Suprapubic skin (tissue), 4 donors: ENCODE results near the gene NT5M. TPM values are rescaled to one million over a fixed set of nuclear protein-coding genes. Genes with fewer than 3 reads are reported as not detected.
A peak's percentile ranks its signal among the peaks of the same experiment; 100 is the strongest.
"Not testable (repeated sequence)": the region's sequence is repeated elsewhere in the genome, so short reads cannot be mapped to it uniquely, and the experiment has no call there.

Source experiments
- DNase-seq, 2 donors: peaks; one replicate each; pipeline ENCODE4 v3.0.0-alpha.2; 2019; ENCODE audit warnings: low spot score in 2 of 2
- H3K27ac ChIP-seq: fragments of 200-600 bp; sonication (generic); one replicate; pipeline ENCODE4 v1.5.1; 2019
- H3K27me3 ChIP-seq: fragments of 200-600 bp; sonication (generic); one replicate; pipeline ENCODE4 v1.5.1; 2019
- H3K36me3 ChIP-seq: fragments of 200-600 bp; sonication (generic); one replicate; pipeline ENCODE4 v1.5.1; 2019
- H3K4me1 ChIP-seq: fragments of 200-600 bp; sonication (generic); one replicate; pipeline ENCODE4 v1.5.1; 2019
- H3K4me3 ChIP-seq: fragments of 200-600 bp; sonication (generic); one replicate; pipeline ENCODE4 v1.5.1; 2019; ENCODE audit warnings: mild to moderate bottlenecking
- H3K9me3 ChIP-seq: fragments of 200-600 bp; sonication (generic); one replicate; pipeline ENCODE4 v1.5.1; 2019
- EP300 ChIP-seq: sonication (generic); formaldehyde crosslinking; IDR thresholded peaks from one replicate; pipeline ENCODE4 v1.6.1; 2017; ENCODE audit warnings: antibody characterized with exemption
- POLR2A ChIP-seq, 2 donors: fragments of 450-650 bp; IDR thresholded peaks; one replicate each; pipeline ENCODE4 v1.6.1; 2017; ENCODE audit warnings: antibody characterized with exemption in 2 of 2, mild to moderate bottlenecking in 2 of 2, moderate library complexity in 2 of 2
- POLR2AphosphoS5 ChIP-seq, 3 donors: sonication (generic); formaldehyde crosslinking; IDR thresholded peaks; one replicate each; pipeline ENCODE4 v1.6.1; 2017; ENCODE audit warnings: antibody characterized with exemption in 3 of 3
- WGBS: methylation state at CpG from one replicate; pipeline ENCODE4 v1.1.5; 2018; 5-methylcytosine and 5-hydroxymethylcytosine counted together
- total RNA-seq, 4 donors: library from RNA; depleted of rRNA; stranded (reverse); fragments of >200 nt; gene quantifications; one replicate each; pipeline ENCODE4 v1.1.0, GENCODE V29; 2016
- TF ChIP-seq, protein P1 (sequence below), 2 donors: fragments of 200-600 bp in 1 of 2; fragments of 450-650 bp in 1 of 2; sonication (generic) in 1 of 2; IDR thresholded peaks; one replicate each; pipeline ENCODE4 v1.5.1; 2016 to 2019; ENCODE audit warnings: antibody characterized with exemption in 2 of 2, mild to moderate bottlenecking in 1 of 2, moderate library complexity in 1 of 2

Gene NT5M
- total RNA-seq, 4 donors from 2014 or later, result 1.2 to 4.6 (median 1.9) TPM

- H3K27ac ChIP-seq, result no peak overlapping the region
- H3K27me3 ChIP-seq, result no peaks in the 10 kb centered on the region
- H3K36me3 ChIP-seq, result peaks cover 96% of the 10 kb centered on the region
- no peaks in the 10 kb centered on the region for H3K9me3 ChIP-seq
- WGBS, result 95% methylated on average over 7 of the region's 7 CpGs
- DNase-seq, result no peak
- no peaks in the 10 kb centered on the region for H3K4me1 ChIP-seq
- TF ChIP-seq POLR2AphosphoS5 (IDR thresholded peaks at IDR 0.05) (no peak), EP300 (no peak), POLR2A (IDR thresholded peaks at IDR 0.05) (no peak)
- TF ChIP-seq, protein P1, sequence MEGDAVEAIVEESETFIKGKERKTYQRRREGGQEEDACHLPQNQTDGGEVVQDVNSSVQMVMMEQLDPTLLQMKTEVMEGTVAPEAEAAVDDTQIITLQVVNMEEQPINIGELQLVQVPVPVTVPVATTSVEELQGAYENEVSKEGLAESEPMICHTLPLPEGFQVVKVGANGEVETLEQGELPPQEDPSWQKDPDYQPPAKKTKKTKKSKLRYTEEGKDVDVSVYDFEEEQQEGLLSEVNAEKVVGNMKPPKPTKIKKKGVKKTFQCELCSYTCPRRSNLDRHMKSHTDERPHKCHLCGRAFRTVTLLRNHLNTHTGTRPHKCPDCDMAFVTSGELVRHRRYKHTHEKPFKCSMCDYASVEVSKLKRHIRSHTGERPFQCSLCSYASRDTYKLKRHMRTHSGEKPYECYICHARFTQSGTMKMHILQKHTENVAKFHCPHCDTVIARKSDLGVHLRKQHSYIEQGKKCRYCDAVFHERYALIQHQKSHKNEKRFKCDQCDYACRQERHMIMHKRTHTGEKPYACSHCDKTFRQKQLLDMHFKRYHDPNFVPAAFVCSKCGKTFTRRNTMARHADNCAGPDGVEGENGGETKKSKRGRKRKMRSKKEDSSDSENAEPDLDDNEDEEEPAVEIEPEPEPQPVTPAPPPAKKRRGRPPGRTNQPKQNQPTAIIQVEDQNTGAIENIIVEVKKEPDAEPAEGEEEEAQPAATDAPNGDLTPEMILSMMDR (IDR thresholded peaks at IDR 0.05), result no peak
- no peak overlapping the region for H3K4me3 ChIP-seq
These were observed 45.2 kb upstream of the NT5M start for GRCh38 chr17:17258011-17258410.

DNA sequence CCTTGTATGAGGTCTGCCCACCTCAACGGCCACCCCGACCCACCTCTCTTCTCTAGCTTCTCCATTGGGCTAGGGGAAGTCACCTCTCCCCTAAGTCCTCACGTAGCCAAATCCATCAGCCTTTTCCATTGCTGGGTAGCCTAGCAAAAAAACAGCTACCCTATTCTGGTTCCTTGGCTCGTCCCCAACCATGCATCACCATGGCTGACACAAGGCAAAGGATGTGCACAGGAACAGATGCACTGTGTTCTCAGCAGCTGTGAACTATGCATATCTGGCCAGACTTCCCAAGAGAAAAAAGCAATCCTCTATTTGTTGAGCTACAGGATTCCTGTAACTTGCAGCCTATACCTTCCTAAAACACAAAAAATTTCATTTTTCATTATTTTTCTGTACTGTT is 44.2 kb upstream of the NT5M start:
- Histone ChIP-seq H3K9me3 (no peaks in the 10 kb centered on the region), H3K27me3 (no peaks in the 10 kb centered on the region), H3K4me1 (no peaks in the 10 kb centered on the region), H3K27ac (no peak overlapping the region), H3K36me3 (peaks cover 96% of the 10 kb centered on the region), H3K4me3 (no peak overlapping the region)
- TF ChIP-seq POLR2AphosphoS5 (IDR thresholded peaks at IDR 0.05) (no peak), EP300 (no peak), POLR2A (IDR thresholded peaks at IDR 0.05) (no peak)
- TF ChIP-seq, protein P1 (IDR thresholded peaks at IDR 0.05), result no peak
- peak in 1 of 2 donors; percentile 32 for DNase-seq
- whole genome bisulfite sequencing, result 92% methylated on average over 4 of the region's 4 CpGs

DNA sequence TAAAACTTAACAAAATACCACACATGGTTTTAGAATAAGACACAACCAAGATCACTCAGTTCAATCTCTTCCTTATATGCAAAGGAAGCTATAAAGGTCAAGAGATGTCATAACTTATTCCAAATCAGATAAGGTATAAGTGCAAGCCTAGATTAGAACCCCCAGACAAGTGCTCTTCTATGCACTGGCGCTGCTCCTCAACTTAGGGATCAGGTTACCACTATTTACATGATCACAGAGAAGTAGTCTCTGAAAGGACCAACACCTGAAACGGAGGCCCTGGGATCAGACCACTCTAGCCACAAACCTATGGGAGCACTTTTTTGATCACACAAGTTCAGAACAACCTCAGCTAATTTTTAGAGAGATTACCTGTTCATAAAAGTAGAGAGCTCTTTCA is 38.7 kb upstream of the NT5M start:
- H3K27ac ChIP-seq, result no peak overlapping the region
- H3K36me3 ChIP-seq, result peaks cover 93% of the 10 kb centered on the region
- DNase-seq, result no peak
- H3K4me3 ChIP-seq, result no peak overlapping the region
- 82% methylated on average over 2 of the region's 2 CpGs for WGBS
- H3K4me1 ChIP-seq, result no peaks in the 10 kb centered on the region
- H3K27me3 ChIP-seq, result no peaks in the 10 kb centered on the region
- no peak for TF ChIP-seq POLR2AphosphoS5 (IDR thresholded peaks at IDR 0.05)
- no peak for TF ChIP-seq EP300
- no peak for TF ChIP-seq POLR2A (IDR thresholded peaks at IDR 0.05)
- TF ChIP-seq, protein P1 (IDR thresholded peaks at IDR 0.05), result no peak
- no peaks in the 10 kb centered on the region for H3K9me3 ChIP-seq

DNA sequence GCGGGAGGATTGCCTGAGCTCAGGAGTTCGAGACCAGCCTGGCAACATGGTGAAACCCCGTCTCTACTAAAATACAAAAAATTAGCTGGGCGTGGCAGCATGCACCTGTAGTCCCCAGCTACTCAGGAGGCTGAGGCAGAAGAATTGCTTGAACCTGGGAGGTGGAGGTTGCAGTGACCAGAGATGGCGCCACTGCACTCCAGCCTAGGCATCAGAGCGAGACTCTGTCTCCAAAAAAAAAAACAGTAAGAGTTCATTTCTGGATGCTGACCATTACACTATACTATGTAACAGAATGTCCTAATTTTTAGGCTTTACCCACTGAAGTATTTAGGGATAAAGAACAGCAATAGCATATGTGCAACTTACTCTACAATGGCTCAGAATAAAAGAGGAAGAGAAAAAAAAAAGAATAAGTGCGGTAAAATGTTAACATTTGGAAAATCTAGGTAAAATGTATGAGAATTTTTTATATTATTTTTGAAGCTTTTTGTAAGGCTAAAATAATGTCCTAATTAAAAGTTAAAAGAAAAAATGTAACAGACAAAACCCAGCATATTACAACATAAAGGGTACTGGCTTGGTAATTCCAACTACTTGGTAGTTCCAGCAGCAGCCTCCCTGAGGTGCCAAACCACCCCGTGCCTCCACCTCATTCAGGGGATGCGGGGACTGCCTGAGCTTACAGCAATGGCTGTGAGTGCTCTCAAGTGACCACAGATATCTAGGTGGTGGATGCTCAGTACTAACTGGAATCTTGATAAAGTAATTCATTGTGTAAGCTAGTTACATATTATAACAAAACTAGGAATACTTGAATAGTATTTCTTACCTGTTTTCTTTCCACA is 33.0 kb upstream of the NT5M start:
- Histone ChIP-seq H3K4me1 (no peaks in the 10 kb centered on the region), H3K27me3 (no peaks in the 10 kb centered on the region), H3K36me3 (peaks cover 91% of the 10 kb centered on the region), H3K27ac (no peak overlapping the region), H3K9me3 (no peaks in the 10 kb centered on the region), H3K4me3 (no peak overlapping the region)
- 90% methylated on average over 9 of the region's 9 CpGs for WGBS
- no peak for DNase-seq
- TF ChIP-seq POLR2AphosphoS5 (IDR thresholded peaks at IDR 0.05) (no peak), POLR2A (IDR thresholded peaks at IDR 0.05) (no peak), EP300 (no peak)
- TF ChIP-seq, protein P1 (IDR thresholded peaks at IDR 0.05), result peak in 1 of 2 donors; percentile 9

DNA sequence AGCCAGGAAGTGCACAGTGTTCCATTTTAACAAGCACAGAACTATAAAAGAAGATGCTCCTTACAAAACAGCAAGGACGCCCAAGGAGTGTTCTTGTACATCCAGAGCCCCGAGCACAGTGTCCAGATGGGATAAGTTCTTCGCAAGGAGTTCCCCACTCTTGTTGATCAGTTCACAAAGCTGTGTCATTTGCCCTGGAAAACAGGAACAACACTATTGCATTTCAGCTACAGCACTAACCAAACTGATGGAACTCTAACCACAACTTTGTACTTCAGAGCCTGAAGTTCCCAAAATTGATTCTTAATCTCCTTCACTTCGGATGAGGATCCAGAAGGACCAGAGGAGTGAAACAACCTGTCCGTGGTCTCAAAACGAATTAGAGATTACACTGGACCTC is 27.2 kb upstream of the NT5M start:
- peaks cover 38% of the 10 kb centered on the region for H3K36me3 ChIP-seq
- no peak for DNase-seq
- H3K9me3 ChIP-seq, result no peaks in the 10 kb centered on the region
- no peak overlapping the region for H3K4me3 ChIP-seq
- no peak overlapping the region for H3K27ac ChIP-seq
- H3K27me3 ChIP-seq, result no peaks in the 10 kb centered on the region
- H3K4me1 ChIP-seq, result peaks cover 37% of the 10 kb centered on the region
- TF ChIP-seq POLR2AphosphoS5 (IDR thresholded peaks at IDR 0.05) (no peak), POLR2A (IDR thresholded peaks at IDR 0.05) (no peak), EP300 (no peak)
- TF ChIP-seq, protein P1 (IDR thresholded peaks at IDR 0.05), result no peak
- WGBS, result 82% methylated on average over 6 of the region's 6 CpGs

- H3K9me3 ChIP-seq, H3K27me3 ChIP-seq, H3K4me3 ChIP-seq, H3K27ac ChIP-seq: not testable (repeated sequence)
- 95% methylated on average over 5 of the region's 5 CpGs for WGBS
- peaks cover 43% of the 10 kb centered on the region for H3K4me1 ChIP-seq
- DNase-seq, result peak in 1 of 2 donors; percentile 38
- H3K36me3 ChIP-seq, result peaks cover 27% of the 10 kb centered on the region
These were observed 25.7 kb upstream of the NT5M start for GRCh38 chr17:17277431-17277830.
